ENCODE data around the gene CD38. TPM values are rescaled to one million over a fixed set of nuclear protein-coding genes. Genes with fewer than 3 reads are reported as not detected.
"Not testable (repeated sequence)": the region's sequence is repeated elsewhere in the genome, so short reads cannot be mapped to it uniquely, and the experiment has no call there.

The CD38 gene
- total RNA-seq (2014; rRNA removed; shearing (Covaris generic)) = not detected in 2 replicates

- DNase-seq (ENCODE audit: low spot score) = peak; percentile 5
Measured at GRCh38 chr4:15778289-15779241, at the start of gene CD38. Gene CD38, plus strand, starts transcription at chr4:15778328. Its CDS starts 87 bp downstream, at chr4:15778415.

- peak; percentile 27 for DNase-seq (ENCODE audit: low spot score)
Measured at GRCh38 chr4:15729910-15730533, 48.1 kb upstream of the CD38 start.

- DNase-seq (ENCODE audit: low spot score) = not testable (repeated sequence)
Measured at GRCh38 chr4:15733061-15733460, 45.1 kb upstream of the CD38 start.

GRCh38 chr4:15735536-15735935 is 42.6 kb upstream of the CD38 start:
- DNase-seq (ENCODE audit: low spot score) = no peak

DNA sequence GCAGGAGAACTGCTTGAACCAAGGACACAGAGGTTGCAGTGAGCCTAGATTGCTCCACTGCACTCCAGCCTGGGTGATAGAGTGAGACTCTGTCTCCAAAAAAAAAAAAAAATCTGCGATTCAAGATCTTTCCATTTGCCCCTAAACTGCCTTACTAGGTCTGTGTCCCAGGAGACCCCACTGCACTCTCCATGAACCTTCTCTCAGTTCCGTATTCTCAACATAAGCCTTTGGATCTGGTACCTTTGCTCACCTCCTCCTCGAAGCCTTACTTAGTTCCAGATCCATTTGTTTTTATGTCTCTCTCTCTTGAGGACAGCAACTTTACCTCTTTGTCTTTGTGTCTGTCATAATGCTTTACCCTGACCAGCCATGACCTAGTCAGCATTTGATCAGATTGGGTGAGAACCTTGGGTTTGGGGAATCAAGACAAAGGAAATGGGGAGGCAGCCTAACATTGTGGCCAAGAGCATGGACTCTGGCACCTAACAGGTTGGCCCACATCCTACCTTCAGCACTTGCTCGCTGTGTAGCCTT is 41.5 kb upstream of the CD38 start:
- DNase-seq (ENCODE audit: low spot score) = no peak

GRCh38 chr4:15737255-15737654 is 40.9 kb upstream of the CD38 start:
- DNase-seq (ENCODE audit: low spot score) = no peak

GRCh38 chr4:15738877-15739276 is 39.3 kb upstream of the CD38 start:
- no peak for DNase-seq (ENCODE audit: low spot score)

DNA sequence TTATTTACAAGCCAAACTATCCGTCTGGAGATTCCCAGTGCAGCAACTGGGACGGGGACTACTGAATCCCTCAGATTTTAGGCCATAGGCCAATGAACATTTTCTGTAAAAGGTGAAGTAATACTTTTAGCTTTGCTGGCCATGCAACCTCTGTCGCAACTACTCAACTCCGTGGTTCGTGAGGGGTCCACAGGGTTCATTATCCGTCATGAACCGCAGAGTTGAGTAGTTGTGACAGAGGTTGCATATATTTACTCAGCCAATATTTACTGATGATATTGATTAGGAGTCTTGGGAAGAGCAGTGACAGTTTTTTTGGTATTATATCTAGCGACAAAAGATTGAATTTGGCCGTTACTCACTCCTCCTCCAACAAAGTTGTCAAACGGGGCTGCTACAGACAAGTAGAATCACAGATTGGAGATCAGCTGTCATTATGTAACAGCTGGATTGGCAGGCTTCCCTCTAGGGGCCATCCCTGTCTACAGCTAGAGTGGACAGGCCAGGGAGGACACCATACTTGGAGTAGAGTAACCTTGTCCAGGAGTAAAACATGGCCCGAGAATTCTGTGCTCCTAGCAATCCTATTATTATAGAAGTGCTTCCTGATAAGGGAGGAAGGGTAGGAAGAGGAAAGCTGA is 37.2 kb upstream of the CD38 start:
- no peak for DNase-seq (ENCODE audit: low spot score)

GRCh38 chr4:15742083-15742582 is 36.0 kb upstream of the CD38 start:
- no peak for DNase-seq (ENCODE audit: low spot score)

DNA sequence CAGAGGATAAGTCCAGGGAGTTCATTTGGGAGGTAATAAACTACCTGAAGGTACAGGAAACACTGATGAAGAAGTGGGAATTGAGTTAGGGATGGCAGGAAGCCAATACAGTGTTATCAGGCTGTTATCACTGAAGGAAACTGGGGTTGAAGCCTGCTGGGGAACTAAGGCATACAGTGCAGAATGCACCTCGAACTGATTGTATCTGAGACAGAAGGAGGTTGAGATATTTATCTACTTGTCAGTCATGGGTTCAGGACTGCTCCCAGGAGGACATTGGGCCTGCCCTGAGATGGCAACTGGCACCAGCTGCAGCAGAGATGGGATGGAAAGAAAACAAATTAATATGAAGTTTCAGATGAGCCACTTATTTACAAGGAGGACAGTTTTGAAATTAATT is 35.5 kb upstream of the CD38 start:
- no peak for DNase-seq (ENCODE audit: low spot score)

DNA sequence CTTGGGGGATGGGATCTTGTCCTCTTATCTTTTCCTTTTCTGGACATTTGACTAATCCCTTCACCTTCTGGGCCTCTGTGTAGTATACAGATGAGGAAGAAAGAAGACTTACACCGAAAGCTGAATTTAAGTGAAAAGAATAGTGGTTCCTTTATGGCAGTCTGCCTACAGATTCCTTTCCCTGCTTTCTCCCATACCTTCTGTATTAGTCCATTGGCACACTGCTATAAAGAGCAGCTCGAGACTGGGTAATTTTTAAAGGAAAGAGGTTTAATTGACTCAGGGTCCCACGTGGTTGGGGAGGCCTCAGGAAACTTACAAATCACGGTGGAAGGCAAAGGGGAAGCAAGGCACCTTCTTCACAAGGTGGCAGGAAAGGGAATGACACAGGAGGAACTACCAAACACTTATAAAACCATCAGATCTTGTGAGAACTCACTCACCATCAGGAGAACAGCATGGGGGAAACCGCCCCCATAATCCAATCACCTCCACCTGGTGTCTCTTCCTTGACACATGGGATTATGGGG is 34.0 kb upstream of the CD38 start:
- no peak for DNase-seq (ENCODE audit: low spot score)

- DNase-seq (ENCODE audit: low spot score) = no peak
Measured at GRCh38 chr4:15746110-15746509, 32.0 kb upstream of the CD38 start.

DNA sequence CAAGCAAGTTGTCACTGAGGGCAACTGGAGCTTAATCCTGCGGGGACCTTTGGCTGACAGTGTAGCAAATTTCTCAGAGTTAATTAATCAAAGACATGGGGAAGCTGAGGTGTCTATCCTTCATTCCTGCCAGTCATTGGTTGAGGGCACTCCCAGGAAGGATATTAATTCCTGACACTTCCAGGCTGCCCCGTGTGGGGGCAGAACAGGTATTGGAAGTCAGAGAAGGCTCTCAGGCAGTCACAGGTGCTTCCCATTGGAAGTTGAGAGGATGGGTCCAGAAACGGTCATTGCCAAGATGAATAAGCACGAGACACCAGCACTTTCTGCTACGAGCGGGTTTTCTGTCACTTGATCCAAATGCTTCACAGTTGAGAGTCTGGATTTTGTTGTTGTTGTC is 29.1 kb upstream of the CD38 start:
- no peak for DNase-seq (ENCODE audit: low spot score)

- no peak for DNase-seq (ENCODE audit: low spot score)
Measured at GRCh38 chr4:15751153-15751552, 27.0 kb upstream of the CD38 start.

DNA sequence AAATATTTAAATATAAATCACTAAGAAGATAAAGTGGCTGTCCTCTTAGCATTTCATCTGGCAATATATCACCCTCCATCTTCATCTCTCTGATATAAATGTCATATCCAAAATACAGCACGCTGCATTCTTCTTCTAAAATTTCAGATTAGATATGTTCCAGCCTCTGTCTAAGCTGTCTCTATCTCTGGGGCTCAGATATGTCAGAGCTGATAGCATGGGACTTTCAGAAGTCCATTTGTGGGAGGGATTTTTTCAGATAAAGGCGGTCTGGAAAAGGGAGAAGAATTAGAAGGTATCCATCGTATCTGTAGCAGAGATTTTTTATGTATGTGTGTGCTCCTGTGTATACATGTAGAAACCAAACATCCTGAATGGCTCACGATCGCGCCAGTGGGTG is 25.0 kb upstream of the CD38 start:
- DNase-seq (ENCODE audit: low spot score) = no peak

GRCh38 chr4:15753786-15754185 is 24.3 kb upstream of the CD38 start:
- no peak for DNase-seq (ENCODE audit: low spot score)

- peak; percentile 38 for DNase-seq (ENCODE audit: low spot score)
Measured at GRCh38 chr4:15754323-15754722, 23.8 kb upstream of the CD38 start.

- peak; percentile 49 for DNase-seq (ENCODE audit: low spot score)
Measured at GRCh38 chr4:15755321-15756155, 22.6 kb upstream of the CD38 start.

DNA sequence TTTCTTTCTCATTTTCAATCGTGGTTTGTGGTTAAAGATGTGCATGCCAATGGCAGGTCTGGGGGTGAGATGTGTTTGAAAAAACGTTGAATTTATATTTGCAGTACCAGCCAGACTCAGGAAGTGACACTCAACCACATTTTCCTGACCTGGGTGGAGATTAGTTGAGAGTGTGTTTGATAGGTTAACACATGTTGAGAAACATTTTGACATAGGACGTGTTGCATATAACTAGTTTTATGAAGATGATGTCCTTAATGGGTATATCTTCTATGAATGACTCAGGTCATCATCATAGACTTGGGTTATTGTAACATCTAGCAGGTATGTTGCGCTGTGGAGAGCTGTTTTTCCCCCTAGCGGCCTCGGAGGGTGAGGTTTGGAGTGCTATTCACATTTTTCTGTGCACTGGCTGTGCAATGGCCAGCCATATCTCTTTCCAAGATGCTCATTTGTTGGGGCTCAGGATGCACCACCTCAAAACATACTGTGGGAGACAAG is 21.7 kb upstream of the CD38 start:
- DNase-seq (ENCODE audit: low spot score) = peak; percentile 61

DNA sequence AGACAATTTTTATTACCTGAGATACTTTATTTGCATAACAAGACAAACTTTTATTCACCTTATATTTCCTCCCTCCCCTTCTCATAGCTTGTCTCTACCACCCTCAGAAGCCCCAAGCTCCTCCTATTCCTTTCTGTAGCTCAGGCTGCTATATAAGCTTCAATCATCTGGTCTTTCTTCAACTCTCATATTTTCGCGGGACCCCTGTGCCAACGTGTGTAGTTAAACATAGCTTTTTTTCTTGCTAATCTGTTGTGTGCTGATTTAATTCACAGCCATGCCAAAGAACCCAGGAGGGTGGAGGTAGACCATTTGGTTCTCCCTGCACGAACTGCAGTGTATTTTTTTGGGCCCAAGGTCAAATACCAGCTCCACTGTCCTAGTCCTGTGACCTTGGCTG is 21.1 kb upstream of the CD38 start:
- DNase-seq (ENCODE audit: low spot score) = no peak

DNA sequence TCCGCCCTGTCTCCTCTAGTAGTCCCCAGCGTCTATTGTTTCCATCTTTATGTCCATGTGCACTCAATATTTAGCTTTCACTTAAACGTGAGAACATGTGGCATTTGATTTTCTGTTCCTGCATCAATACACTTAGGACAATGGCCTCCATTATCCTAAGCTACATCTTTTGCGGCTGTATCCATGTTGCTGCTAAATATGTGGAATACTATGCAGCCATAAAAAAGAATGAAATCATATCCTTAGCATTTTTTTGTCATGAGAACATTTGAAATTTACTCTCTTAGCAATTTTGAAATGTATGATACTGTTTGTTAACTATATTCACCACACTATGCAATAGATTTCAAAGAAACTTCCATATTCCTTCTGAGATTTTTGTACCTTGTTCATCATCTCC is 19.8 kb upstream of the CD38 start:
- no peak for DNase-seq (ENCODE audit: low spot score)

Data from A172 (cell line).